ENCODE results near the gene CRIP3.
"Not testable (repeated sequence)": the region's sequence is repeated elsewhere in the genome, so short reads cannot be mapped to it uniquely, and the experiment has no call there.

CRIP3 gene

DNA sequence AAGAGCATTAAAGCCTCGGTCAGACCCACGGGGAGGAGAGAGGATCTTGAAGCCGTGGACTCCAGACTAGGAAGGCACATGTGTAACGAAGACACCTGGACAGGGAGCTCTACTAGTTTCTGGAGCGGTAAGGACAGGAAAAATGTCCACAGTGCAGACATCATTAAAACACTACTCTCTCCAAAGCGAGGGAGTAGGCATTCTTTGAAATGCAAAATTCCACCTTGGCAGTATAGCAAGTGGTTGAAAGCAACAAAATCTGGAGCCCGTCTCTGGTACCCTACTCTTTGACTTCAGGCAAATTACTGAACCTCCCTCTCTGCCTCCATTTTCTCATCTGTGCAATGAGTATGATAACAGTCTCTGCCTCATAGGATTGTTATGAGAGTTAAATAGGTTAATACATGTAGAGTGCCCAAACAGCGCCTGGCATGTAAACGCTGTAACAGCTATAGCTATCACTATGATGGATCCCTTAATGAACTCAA is 408 bp upstream of the CRIP3 start:
- H3K4me3 ChIP-seq (ENCODE audit: low read depth, low read length) = no peak overlapping the region
- no peak for DNase-seq (ENCODE audit: low read depth, low spot score)
- in situ Hi-C loops (cut with HindIII; ENCODE audit: low sequenced_read_pairs) = no loop called here
- TF ChIP-seq CTCF (IDR thresholded peaks at IDR 0.05; ENCODE audit: low read depth, low read length) = no peak

GRCh38 chr6:43307451-43308100 is 1.1 kb downstream of the CRIP3 start:
- TF ChIP-seq CTCF (IDR thresholded peaks at IDR 0.05; ENCODE audit: low read depth, low read length) = no peak
- H3K4me3 ChIP-seq (ENCODE audit: low read depth, low read length) = no peak overlapping the region
- no peak for DNase-seq (ENCODE audit: low read depth, low spot score)
- in situ Hi-C loops (cut with HindIII; ENCODE audit: low sequenced_read_pairs) = no loop called here

DNA sequence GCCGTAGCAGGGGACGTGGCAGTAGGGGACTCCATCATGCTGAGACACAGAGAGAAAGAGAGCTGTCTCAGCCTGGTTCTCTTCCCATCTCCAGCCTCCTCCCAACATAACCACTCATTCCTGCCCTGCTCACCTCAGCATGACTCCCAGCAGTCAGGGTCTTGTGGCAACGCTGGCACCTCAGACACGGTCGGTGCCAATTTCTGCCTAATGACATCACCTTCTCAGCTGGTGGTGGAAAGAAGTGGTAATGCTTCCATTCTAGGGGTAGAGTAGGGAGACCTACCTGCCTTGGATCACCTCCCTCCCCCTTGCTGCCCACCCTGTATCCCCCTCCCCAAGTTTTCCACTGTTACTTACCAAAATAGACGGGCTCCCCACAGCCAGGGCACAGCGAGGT is 2.5 kb downstream of the CRIP3 start:
- TF ChIP-seq CTCF (IDR thresholded peaks at IDR 0.05; ENCODE audit: low read depth, low read length) = no peak
- in situ Hi-C loops (cut with HindIII; ENCODE audit: low sequenced_read_pairs) = no loop called here
- DNase-seq (ENCODE audit: low read depth, low spot score) = no peak
- no peak overlapping the region for H3K4me3 ChIP-seq (ENCODE audit: low read depth, low read length)

- no peak for TF ChIP-seq CTCF (IDR thresholded peaks at IDR 0.05; ENCODE audit: low read depth, low read length)
- H3K4me3 ChIP-seq (ENCODE audit: low read depth, low read length) = no peak overlapping the region
- in situ Hi-C loops (cut with HindIII; ENCODE audit: low sequenced_read_pairs) = no loop called here
- no peak for DNase-seq (ENCODE audit: low read depth, low spot score)
These were observed 3.7 kb downstream of the CRIP3 start for GRCh38 chr6:43304882-43305281.

DNA sequence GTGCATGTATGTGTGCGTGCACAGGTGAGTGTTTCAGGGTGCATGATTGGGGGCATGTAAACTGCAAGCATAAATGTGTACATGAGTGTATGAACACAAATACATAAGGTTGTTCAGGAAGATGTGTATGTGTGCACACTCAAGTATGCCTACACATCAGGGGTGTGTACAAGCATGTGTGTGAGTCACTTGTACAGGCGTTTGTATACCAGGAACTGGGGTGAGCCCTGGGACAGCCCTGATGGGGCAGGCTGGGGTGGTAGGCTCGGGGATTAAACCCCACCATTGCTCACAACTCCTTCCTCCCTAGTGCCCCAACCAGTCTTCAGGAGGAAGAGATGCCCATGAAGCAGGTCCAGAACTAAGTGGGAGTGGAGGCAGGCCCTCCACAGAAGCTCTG is 4.3 kb downstream of the CRIP3 start:
- no peak overlapping the region for H3K4me3 ChIP-seq (ENCODE audit: low read depth, low read length)
- no peak for DNase-seq (ENCODE audit: low read depth, low spot score)
- TF ChIP-seq CTCF (IDR thresholded peaks at IDR 0.05; ENCODE audit: low read depth, low read length) = no peak
- in situ Hi-C loops (cut with HindIII; ENCODE audit: low sequenced_read_pairs) = no loop called here

- no peak for TF ChIP-seq CTCF (IDR thresholded peaks at IDR 0.05; ENCODE audit: low read depth, low read length)
- no peak for DNase-seq (ENCODE audit: low read depth, low spot score)
- no peak overlapping the region for H3K4me3 ChIP-seq (ENCODE audit: low read depth, low read length)
- in situ Hi-C loops (cut with HindIII; ENCODE audit: low sequenced_read_pairs) = no loop called here
These were observed 4.8 kb downstream of the CRIP3 start for GRCh38 chr6:43303751-43304331.

- in situ Hi-C loops (cut with HindIII; ENCODE audit: low sequenced_read_pairs); H3K4me3 ChIP-seq (ENCODE audit: low read depth, low read length); DNase-seq (ENCODE audit: low read depth, low spot score): not testable (repeated sequence)
These were observed 5.6 kb downstream of the CRIP3 start for GRCh38 chr6:43303006-43303405.

All from astrocyte of the spinal cord (primary cell).